Measurements from ENCODE around the gene PRXL2C.

- TF ChIP-seq CTCF (IDR thresholded peaks at IDR 0.05; ENCODE audit: low read depth, low read length) (no peak), POLR2A (IDR thresholded peaks at IDR 0.05; ENCODE audit: extremely low read depth, insufficient read length) (no peak)
These were observed 12.2 kb upstream of the PRXL2C start for GRCh38 chr9:96667363-96667728.

All from NB4 (cell line).